Ishikawa (cell line): ENCODE measurements around the gene NME7.
A peak's percentile ranks its signal among the peaks of the same experiment; 100 is the strongest.

Source experiments
- CEBPB ChIP-seq: IDR thresholded peaks from 2 replicates; pipeline ENCODE4 v1.6.1; 2012
- CREB1 ChIP-seq: IDR thresholded peaks from 2 replicates; pipeline ENCODE4 v1.6.1; 2012; ENCODE audit warnings: low read depth
- EGR1 ChIP-seq: IDR thresholded peaks from 2 replicates; pipeline ENCODE4 v1.6.1; 2012
- EP300 ChIP-seq: IDR thresholded peaks from 2 replicates; pipeline ENCODE4 v1.6.1; 2012; ENCODE audit warnings: borderline replicate concordance
- FOXM1 ChIP-seq: IDR thresholded peaks from 2 replicates; pipeline ENCODE4 v1.6.1; 2012; ENCODE audit warnings: low read depth, borderline replicate concordance
- NFIC ChIP-seq: IDR thresholded peaks from 2 replicates; pipeline ENCODE4 v1.6.1; 2012
- RAD21 ChIP-seq: IDR thresholded peaks from 2 replicates; pipeline ENCODE4 v1.6.1; 2012; ENCODE audit warnings: low read depth
- TAF1 ChIP-seq: IDR thresholded peaks from 2 replicates; pipeline ENCODE4 v1.6.1; 2012; ENCODE audit warnings: low read depth, mild to moderate bottlenecking
- TCF12 ChIP-seq: IDR thresholded peaks from 2 replicates; pipeline ENCODE4 v1.6.1; 2012; ENCODE audit warnings: low read depth
- TEAD4 ChIP-seq: IDR thresholded peaks from 2 replicates; pipeline ENCODE4 v1.6.1; 2012
- YY1 ChIP-seq: IDR thresholded peaks from 2 replicates; pipeline ENCODE4 v1.6.1; 2012; ENCODE audit warnings: low read depth
- ZBTB7A ChIP-seq: IDR thresholded peaks from 2 replicates; pipeline ENCODE4 v1.6.1; 2012; ENCODE audit warnings: low read depth
- TF ChIP-seq, protein P1 (sequence below): IDR thresholded peaks from 2 replicates; pipeline ENCODE4 v1.6.1; 2012
- TF ChIP-seq, protein P2 (sequence below): IDR thresholded peaks from 2 replicates; pipeline ENCODE4 v1.6.1; 2012
- TF ChIP-seq, protein P3 (sequence below): IDR thresholded peaks from 2 replicates; pipeline ENCODE4 v1.6.1; 2012; ENCODE audit warnings: low read depth, mild to moderate bottlenecking

NME7 gene

DNA sequence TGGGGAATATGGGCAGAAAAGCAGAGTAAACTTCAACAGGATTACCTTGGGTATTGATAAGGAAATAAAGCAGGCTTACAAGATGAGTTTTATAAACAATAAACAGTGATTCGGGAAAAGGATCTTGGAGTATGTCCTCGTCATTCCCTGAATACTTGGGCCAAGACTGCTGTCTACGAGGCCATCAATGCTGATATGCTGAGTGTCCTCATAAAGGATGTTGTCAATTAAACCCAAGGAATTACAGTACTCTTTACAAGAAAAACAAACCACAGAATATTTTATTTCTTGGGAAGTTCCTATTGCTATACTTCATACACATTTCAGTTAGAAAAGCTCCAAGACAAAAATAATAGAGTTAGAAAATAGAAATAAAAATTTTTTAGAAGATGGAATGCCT lies 226.2 kb downstream of the NME7 start:
- TF ChIP-seq EGR1 (no peak), TEAD4 (no peak), TCF12 (no peak), FOXM1 (no peak), YY1 (no peak), CEBPB (no peak), NFIC (no peak), RAD21 (no peak), EP300 (no peak), TAF1 (no peak), CREB1 (no peak)
- TF ChIP-seq, protein P1, sequence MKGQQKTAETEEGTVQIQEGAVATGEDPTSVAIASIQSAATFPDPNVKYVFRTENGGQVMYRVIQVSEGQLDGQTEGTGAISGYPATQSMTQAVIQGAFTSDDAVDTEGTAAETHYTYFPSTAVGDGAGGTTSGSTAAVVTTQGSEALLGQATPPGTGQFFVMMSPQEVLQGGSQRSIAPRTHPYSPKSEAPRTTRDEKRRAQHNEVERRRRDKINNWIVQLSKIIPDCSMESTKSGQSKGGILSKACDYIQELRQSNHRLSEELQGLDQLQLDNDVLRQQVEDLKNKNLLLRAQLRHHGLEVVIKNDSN = no peak
- TF ChIP-seq, protein P2, sequence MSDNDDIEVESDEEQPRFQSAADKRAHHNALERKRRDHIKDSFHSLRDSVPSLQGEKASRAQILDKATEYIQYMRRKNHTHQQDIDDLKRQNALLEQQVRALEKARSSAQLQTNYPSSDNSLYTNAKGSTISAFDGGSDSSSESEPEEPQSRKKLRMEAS = no peak
- TF ChIP-seq, protein P3, sequence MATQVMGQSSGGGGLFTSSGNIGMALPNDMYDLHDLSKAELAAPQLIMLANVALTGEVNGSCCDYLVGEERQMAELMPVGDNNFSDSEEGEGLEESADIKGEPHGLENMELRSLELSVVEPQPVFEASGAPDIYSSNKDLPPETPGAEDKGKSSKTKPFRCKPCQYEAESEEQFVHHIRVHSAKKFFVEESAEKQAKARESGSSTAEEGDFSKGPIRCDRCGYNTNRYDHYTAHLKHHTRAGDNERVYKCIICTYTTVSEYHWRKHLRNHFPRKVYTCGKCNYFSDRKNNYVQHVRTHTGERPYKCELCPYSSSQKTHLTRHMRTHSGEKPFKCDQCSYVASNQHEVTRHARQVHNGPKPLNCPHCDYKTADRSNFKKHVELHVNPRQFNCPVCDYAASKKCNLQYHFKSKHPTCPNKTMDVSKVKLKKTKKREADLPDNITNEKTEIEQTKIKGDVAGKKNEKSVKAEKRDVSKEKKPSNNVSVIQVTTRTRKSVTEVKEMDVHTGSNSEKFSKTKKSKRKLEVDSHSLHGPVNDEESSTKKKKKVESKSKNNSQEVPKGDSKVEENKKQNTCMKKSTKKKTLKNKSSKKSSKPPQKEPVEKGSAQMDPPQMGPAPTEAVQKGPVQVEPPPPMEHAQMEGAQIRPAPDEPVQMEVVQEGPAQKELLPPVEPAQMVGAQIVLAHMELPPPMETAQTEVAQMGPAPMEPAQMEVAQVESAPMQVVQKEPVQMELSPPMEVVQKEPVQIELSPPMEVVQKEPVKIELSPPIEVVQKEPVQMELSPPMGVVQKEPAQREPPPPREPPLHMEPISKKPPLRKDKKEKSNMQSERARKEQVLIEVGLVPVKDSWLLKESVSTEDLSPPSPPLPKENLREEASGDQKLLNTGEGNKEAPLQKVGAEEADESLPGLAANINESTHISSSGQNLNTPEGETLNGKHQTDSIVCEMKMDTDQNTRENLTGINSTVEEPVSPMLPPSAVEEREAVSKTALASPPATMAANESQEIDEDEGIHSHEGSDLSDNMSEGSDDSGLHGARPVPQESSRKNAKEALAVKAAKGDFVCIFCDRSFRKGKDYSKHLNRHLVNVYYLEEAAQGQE = no peak

DNA sequence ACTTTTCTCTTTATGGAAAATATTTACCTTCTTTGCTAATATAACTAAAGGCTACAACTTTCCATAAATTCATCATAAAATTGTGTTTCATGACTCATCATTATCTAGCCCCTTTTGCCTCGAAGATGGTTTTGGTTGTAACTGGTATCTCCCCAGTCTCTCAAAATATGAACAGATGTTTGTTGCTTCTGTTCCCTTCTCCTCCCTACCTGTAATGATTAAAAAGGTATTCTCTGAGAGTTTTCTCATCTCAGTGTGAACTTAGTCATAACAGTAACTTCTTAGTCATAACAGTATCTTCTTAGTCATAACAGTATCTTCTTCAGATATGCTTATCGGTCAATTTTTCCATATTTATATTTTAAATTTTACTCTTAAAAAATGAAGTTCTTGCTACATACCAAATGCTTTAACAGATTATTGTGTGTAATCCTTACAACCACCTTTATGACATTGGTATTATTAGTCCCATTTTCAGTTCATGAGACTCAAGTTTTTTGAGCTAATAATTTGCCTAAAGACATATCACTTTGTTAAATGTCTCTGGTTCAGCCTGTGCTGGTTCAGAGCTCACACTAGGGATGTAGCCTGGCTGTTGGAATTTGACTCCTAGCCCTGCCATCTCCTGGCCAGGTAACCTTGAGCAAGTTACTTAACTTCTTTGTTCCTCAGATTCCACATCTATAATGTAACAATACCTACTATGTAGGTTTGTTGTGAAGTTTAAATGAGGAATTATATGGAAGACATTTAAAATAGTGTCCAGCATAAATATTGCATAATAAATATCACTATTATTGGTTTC lies 228.5 kb downstream of the NME7 start:
- no peak for TF ChIP-seq ZBTB7A
- TF ChIP-seq TAF1 = no peak
- TF ChIP-seq, protein P3 = no peak
- TF ChIP-seq, protein P1 = no peak
- TF ChIP-seq, protein P2 = no peak
- TF ChIP-seq NFIC = no peak
- TF ChIP-seq TEAD4 = no peak
- no peak for TF ChIP-seq RAD21
- TF ChIP-seq YY1 = no peak
- no peak for TF ChIP-seq TCF12
- TF ChIP-seq CREB1 = no peak
- no peak for TF ChIP-seq FOXM1
- TF ChIP-seq EGR1 = no peak
- TF ChIP-seq CEBPB = no peak
- TF ChIP-seq EP300 = no peak

DNA sequence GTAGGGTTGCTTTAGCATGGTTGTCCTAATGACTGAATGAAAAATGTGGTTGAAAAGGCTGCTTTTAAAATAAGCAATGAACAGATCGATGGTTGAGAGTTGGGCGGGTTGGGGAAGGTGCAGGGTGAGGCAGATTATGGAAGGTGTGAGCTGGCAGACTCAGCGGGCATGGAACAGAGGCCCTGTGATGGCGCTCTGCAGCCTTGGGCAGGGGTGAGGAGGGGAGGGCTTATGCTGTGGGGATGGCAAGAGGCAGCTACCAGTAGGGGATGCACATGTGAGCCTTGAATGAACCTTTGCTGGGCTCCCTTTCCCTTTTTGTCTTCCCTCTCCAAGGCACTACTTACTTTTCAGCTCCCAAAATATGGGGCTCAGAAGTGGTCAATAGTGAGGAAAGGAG lies 230.2 kb downstream of the NME7 start:
- no peak for TF ChIP-seq EGR1
- TF ChIP-seq, protein P3 = no peak
- TF ChIP-seq ZBTB7A = no peak
- no peak for TF ChIP-seq FOXM1
- TF ChIP-seq CEBPB = no peak

DNA sequence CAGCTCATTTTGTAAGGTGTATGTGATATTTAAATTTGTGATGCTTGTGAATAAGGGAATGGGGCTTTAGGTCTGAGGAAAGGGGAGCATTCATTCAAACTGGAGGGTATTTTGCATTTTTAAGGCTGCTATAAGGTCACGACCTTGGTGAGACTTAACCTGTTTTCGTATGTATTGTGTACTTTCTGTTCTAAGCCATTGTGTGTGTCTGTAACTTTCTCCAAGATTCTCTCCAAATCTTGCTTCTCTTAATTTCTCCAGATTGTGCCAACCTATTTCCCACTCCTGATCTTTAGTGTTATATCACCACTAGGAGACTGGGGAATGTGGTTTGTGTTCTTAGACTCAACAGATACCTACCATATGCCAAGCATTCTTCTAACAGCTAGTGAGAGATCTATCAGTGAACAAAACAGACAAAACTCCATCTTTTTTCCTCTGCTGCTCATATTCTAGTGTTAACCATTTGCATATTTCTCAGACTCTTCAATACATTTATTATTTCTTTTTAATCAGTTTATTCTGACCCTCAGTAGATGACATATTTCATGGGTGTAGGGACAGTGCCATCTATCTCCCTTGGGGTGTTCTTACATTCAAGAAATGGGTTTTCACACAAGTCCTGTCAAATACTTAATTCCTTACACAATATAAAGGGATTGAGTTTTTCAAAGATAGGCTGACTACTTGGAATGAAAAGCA lies 233.6 kb downstream of the NME7 start:
- TF ChIP-seq ZBTB7A (no peak), RAD21 (peak; percentile 38)
